Measurements from ENCODE around the gene IGFBP2. TPM values are rescaled to one million over a fixed set of nuclear protein-coding genes. Genes with fewer than 3 reads are reported as not detected.

Gene IGFBP2
- polyA plus RNA-seq, 1 donor (not counting 4 experiments of a cell fraction or from before 2014, with no cell fraction given), result 10.2 TPM

GRCh38 chr2:216590780-216591179 lies 42.4 kb upstream of the IGFBP2 start:
- FAIRE-seq (no peak), DNase-seq (ENCODE audit: low read depth, low spot score) (no peak)
- TF ChIP-seq, protein P1, sequence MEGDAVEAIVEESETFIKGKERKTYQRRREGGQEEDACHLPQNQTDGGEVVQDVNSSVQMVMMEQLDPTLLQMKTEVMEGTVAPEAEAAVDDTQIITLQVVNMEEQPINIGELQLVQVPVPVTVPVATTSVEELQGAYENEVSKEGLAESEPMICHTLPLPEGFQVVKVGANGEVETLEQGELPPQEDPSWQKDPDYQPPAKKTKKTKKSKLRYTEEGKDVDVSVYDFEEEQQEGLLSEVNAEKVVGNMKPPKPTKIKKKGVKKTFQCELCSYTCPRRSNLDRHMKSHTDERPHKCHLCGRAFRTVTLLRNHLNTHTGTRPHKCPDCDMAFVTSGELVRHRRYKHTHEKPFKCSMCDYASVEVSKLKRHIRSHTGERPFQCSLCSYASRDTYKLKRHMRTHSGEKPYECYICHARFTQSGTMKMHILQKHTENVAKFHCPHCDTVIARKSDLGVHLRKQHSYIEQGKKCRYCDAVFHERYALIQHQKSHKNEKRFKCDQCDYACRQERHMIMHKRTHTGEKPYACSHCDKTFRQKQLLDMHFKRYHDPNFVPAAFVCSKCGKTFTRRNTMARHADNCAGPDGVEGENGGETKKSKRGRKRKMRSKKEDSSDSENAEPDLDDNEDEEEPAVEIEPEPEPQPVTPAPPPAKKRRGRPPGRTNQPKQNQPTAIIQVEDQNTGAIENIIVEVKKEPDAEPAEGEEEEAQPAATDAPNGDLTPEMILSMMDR (optimal IDR thresholded peaks at IDR 0.05 in 1 of 3, IDR thresholded peaks at IDR 0.05 in 1 of 3, conservative IDR thresholded peaks at IDR 0.05 in 1 of 3; ENCODE audit: extremely low read depth in 1 of 3, insufficient read depth in 2 of 3, low read length in 3 of 3), result no peak
- no peak for TF ChIP-seq EZH2 (IDR thresholded peaks at IDR 0.05; ENCODE audit: low read length)
- dilution Hi-C loops (cut with MboI; ENCODE audit: extremely low pct_ligation_motif_present, low sequenced_read_pairs), result no loop called here
- Histone ChIP-seq H2AFZ (ENCODE audit: control insufficient read depth, low read length) (no peak overlapping the region), H3K36me3 (ENCODE audit: control insufficient read depth in 2 of 2, extremely low read depth in 1 of 2, insufficient read depth in 2 of 2, low read length in 2 of 2) (no peaks in the 10 kb centered on the region), H4K20me1 (ENCODE audit: control insufficient read depth, extremely low read depth, insufficient read depth, low read length) (no peaks in the 10 kb centered on the region), H3K9me3 (ENCODE audit: control insufficient read depth, low read depth, low read length) (no peaks in the 10 kb centered on the region), H3K4me3 (ENCODE audit: control insufficient read depth in 2 of 3, extremely low read depth in 1 of 3, insufficient read depth in 2 of 3, low read depth in 1 of 3, low read length in 3 of 3) (no peak overlapping the region), H3K79me2 (ENCODE audit: control insufficient read depth, insufficient read depth, low read length) (no peaks in the 10 kb centered on the region), H3K27me3 (ENCODE audit: control insufficient read depth, extremely low read depth, insufficient read depth, low read length) (peaks cover 3% of the 10 kb centered on the region), H3K4me2 (ENCODE audit: control insufficient read depth, extremely low read depth, insufficient read depth, low read depth, low read length) (no peak overlapping the region), H3K9me1 (ENCODE audit: control insufficient read depth, extremely low read depth, insufficient read depth, low read length) (no peaks in the 10 kb centered on the region), H3K4me1 (ENCODE audit: control insufficient read depth, extremely low read depth, insufficient read depth, low read length) (no peaks in the 10 kb centered on the region), H3K27ac (ENCODE audit: control insufficient read depth, insufficient read depth, low read length) (no peak overlapping the region), H3K9ac (ENCODE audit: control insufficient read depth, extremely low read depth, insufficient read depth, low read length) (no peak overlapping the region)

DNA sequence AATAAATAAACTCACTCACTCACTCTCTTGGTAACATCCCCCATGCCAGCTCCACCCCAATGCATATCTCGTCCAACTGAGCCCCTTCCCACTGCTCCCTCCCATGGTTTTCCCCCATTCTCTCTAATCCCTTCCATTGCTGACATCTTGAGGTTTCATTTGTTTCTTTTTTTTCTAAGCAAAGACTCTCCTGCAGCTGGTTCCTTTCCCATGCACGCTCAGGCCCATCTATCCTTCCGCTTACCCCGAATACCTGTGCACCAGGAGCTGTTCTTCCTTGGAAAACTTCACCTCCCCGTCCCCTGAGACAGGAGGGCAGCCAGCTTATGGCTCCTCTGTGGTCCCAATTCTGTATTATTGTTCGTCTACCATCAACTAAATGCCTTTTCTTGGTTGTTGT lies 41.7 kb upstream of the IGFBP2 start:
- peaks cover 3% of the 10 kb centered on the region for H3K4me1 ChIP-seq (ENCODE audit: control insufficient read depth, extremely low read depth, insufficient read depth, low read length)
- dilution Hi-C loops (cut with MboI; ENCODE audit: extremely low pct_ligation_motif_present, low sequenced_read_pairs), result no loop called here
- no peak for TF ChIP-seq EZH2 (IDR thresholded peaks at IDR 0.05; ENCODE audit: low read length)
- TF ChIP-seq, protein P1 (optimal IDR thresholded peaks at IDR 0.05 in 1 of 3, IDR thresholded peaks at IDR 0.05 in 1 of 3, conservative IDR thresholded peaks at IDR 0.05 in 1 of 3; ENCODE audit: extremely low read depth in 1 of 3, insufficient read depth in 2 of 3, low read length in 3 of 3), result no peak
- no peaks in the 10 kb centered on the region for H4K20me1 ChIP-seq (ENCODE audit: control insufficient read depth, extremely low read depth, insufficient read depth, low read length)
- H3K27ac ChIP-seq (ENCODE audit: control insufficient read depth, insufficient read depth, low read length), result no peak overlapping the region
- no peak overlapping the region for H2AFZ ChIP-seq (ENCODE audit: control insufficient read depth, low read length)
- DNase-seq (ENCODE audit: low read depth, low spot score) (no peak), FAIRE-seq (no peak)
- H3K27me3 ChIP-seq (ENCODE audit: control insufficient read depth, extremely low read depth, insufficient read depth, low read length), result peaks cover 3% of the 10 kb centered on the region
- H3K4me2 ChIP-seq (ENCODE audit: control insufficient read depth, extremely low read depth, insufficient read depth, low read depth, low read length), result no peak overlapping the region
- no peak overlapping the region for H3K4me3 ChIP-seq (ENCODE audit: control insufficient read depth in 2 of 3, extremely low read depth in 1 of 3, insufficient read depth in 2 of 3, low read depth in 1 of 3, low read length in 3 of 3)
- H3K9ac ChIP-seq (ENCODE audit: control insufficient read depth, extremely low read depth, insufficient read depth, low read length), result no peak overlapping the region
- H3K79me2 ChIP-seq (ENCODE audit: control insufficient read depth, insufficient read depth, low read length), result no peaks in the 10 kb centered on the region
- H3K36me3 ChIP-seq (ENCODE audit: control insufficient read depth in 2 of 2, extremely low read depth in 1 of 2, insufficient read depth in 2 of 2, low read length in 2 of 2), result no peaks in the 10 kb centered on the region
- no peaks in the 10 kb centered on the region for H3K9me3 ChIP-seq (ENCODE audit: control insufficient read depth, low read depth, low read length)
- H3K9me1 ChIP-seq (ENCODE audit: control insufficient read depth, extremely low read depth, insufficient read depth, low read length), result no peaks in the 10 kb centered on the region

Data from keratinocyte (primary cell).